Karpas-422 (cell line): ENCODE measurements around the gene PXDN. TPM values are rescaled to one million over a fixed set of nuclear protein-coding genes. Genes with fewer than 3 reads are reported as not detected.

Experiments
- DNase-seq: peaks from one replicate; pipeline ENCODE4 v3.0.0-alpha.2; 2015
- H2AFZ ChIP-seq: fragments of 200-600 bp; sonication (generic); 2 replicates; pipeline ENCODE4 v1.6.1; 2014; ENCODE audit warnings: antibody characterized with exemption, low read length, mixed read lengths
- H3K27ac ChIP-seq: fragments of 200-600 bp; sonication (generic); 2 replicates; pipeline ENCODE4 v1.5.1; 2014; ENCODE audit warnings: mild to moderate bottlenecking, low read length, moderate library complexity
- H3K27me3 ChIP-seq: fragments of 200-600 bp; sonication (generic); 2 replicates; pipeline ENCODE4 v1.6.1; 2014; ENCODE audit warnings: low read length, mixed read lengths
- H3K36me3 ChIP-seq: fragments of 200-600 bp; sonication (generic); 2 replicates; pipeline ENCODE4 v1.6.1; 2014; ENCODE audit warnings: low read length, mixed read lengths; ENCODE audit not compliant: insufficient read depth
- H3K4me1 ChIP-seq: fragments of 200-600 bp; sonication (generic); 2 replicates; pipeline ENCODE4 v1.6.1; 2014; ENCODE audit warnings: mild to moderate bottlenecking, low read length, mixed read lengths
- H3K4me2 ChIP-seq: fragments of 200-600 bp; sonication (generic); 2 replicates; pipeline ENCODE4 v1.6.1; 2014; ENCODE audit warnings: low read length, low read depth, mild to moderate bottlenecking; ENCODE audit not compliant: poor library complexity, severe bottlenecking
- H3K4me3 ChIP-seq: fragments of 200-600 bp; sonication (generic); 2 replicates; pipeline ENCODE4 v1.5.1; 2014; ENCODE audit warnings: mild to moderate bottlenecking, antibody characterized with exemption, low read length, mixed read lengths
- H3K79me2 ChIP-seq: fragments of 200-600 bp; sonication (generic); 2 replicates; pipeline ENCODE4 v1.6.1; 2014; ENCODE audit warnings: mild to moderate bottlenecking, low read length, mixed read lengths
- H3K9ac ChIP-seq: fragments of 200-600 bp; sonication (generic); 2 replicates; pipeline ENCODE4 v1.6.0; 2014; ENCODE audit warnings: low read length
- H3K9me2 ChIP-seq: fragments of 200-600 bp; sonication (generic), shearing (Covaris generic); replicated peaks from 2 replicates; pipeline ENCODE4 v1.6.0; 2014; ENCODE audit warnings: mild to moderate bottlenecking, low read length, moderate library complexity; ENCODE audit not compliant: insufficient read depth
- H3K9me3 ChIP-seq: fragments of 300-700, 200-600 bp; sonication (generic); 2 replicates; pipeline ENCODE4 v1.6.1; 2014; ENCODE audit warnings: low read length, mixed read lengths
- H4K20me1 ChIP-seq: fragments of 200-600 bp; sonication (generic); 2 replicates; pipeline ENCODE4 v1.6.1; 2014; ENCODE audit warnings: mild to moderate bottlenecking, antibody characterized with exemption, low read length, low read depth; ENCODE audit not compliant: insufficient read depth
- total RNA-seq: library from RNA; depleted of rRNA; stranded (reverse); fragments of >200 nt; shearing (Covaris generic); gene quantifications from 2 replicates; pipeline ENCODE4 v1.2.3, GENCODE V29; 2014; ENCODE audit warnings: low replicate concordance

PXDN gene
- total RNA-seq, 1 experiment from 2014 or later: not detected

DNA sequence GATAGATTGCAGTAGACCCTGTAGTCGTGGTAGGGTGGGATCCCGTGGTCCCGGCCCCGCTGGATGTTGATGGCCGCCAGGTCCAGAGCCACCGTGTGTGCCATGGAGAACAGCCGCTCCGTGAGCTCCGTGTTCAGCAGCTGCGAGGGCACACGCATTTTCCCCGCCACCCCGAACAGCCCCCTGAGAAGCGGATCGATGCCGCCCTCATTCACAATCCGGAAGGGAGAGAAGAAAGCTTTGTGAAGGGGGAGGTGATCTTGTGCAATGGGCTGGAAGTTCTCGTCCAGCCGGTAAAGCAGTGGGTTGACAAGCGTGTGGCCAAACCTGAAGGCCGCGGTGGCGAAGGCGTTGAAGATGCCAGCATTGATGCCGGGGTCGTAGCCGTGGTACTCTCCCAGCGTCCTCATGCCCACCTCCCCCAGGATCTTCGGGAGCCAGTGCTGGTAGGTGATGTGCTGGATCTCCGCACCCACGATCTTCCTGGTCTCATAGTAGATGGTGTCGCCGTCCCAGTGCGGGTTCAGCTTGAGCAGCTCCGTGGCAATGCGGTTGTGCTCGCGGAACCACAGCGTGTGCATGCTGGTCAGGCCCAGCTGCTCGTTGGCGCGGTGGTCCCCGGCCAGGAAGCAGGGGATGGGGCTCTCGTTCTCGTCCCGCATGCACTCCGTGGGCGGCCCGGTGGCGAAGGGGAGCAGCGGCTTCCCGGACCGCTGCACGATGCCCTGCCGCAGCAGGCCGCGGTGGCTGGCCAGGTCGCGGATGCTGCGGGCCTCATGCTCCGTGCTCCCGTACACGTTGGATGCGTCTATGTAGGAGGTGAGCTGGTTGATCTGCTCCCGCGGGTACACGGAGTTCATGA is 95.8 kb downstream of the PXDN start:
- H3K27ac ChIP-seq: no peak overlapping the region
- H3K9me2 ChIP-seq: no peaks in the 10 kb centered on the region
- H3K79me2 ChIP-seq: no peaks in the 10 kb centered on the region
- H3K9me3 ChIP-seq: no peaks in the 10 kb centered on the region
- H3K36me3 ChIP-seq: no peaks in the 10 kb centered on the region
- no peak overlapping the region for H3K4me2 ChIP-seq
- H4K20me1 ChIP-seq: no peaks in the 10 kb centered on the region
- no peak overlapping the region for H3K4me3 ChIP-seq
- no peaks in the 10 kb centered on the region for H3K4me1 ChIP-seq
- no peaks in the 10 kb centered on the region for H3K27me3 ChIP-seq
- no peak overlapping the region for H3K9ac ChIP-seq
- no peak for DNase-seq
- no peak overlapping the region for H2AFZ ChIP-seq

DNA sequence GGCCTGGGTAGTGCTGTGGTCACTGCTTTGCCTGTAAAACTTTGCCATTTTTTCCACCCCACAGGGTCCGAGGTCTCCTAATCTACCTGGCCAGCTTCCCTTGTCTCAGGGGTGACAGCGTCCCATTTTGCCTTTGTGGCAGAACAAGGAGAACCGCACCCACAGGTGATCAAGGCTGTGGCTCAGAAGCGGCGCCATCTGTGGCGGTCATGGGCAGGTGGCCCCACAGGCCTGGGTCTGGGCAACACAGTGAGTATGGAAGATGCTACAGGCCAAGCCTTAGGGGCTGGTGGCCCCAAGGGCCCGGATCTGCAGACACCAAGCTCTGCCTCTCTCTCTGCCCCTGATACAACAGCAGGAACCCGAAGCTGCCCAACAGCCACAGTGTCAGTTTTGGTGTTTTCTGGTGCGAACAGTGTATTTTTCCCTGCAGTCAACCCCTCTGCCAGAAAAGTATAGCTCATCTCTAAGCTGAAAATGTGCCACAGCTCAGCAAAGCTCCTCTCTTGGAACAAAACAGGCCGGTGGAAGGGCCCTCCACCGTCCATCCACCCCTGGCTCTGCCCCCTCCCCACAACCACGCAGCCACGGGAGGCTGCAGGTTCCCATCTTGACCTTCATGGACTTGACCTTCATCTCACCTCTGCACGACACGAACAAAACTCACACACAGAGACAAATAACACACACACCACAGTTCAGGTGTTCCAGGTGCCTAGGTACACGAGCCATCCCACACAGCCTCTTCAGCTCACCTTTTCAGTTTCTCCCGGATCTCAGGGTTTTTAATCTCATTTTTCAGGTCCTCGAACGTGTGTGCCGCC is 96.7 kb downstream of the PXDN start:
- Histone ChIP-seq H3K9me2 (no peaks in the 10 kb centered on the region), H3K4me3 (no peak overlapping the region)

DNA sequence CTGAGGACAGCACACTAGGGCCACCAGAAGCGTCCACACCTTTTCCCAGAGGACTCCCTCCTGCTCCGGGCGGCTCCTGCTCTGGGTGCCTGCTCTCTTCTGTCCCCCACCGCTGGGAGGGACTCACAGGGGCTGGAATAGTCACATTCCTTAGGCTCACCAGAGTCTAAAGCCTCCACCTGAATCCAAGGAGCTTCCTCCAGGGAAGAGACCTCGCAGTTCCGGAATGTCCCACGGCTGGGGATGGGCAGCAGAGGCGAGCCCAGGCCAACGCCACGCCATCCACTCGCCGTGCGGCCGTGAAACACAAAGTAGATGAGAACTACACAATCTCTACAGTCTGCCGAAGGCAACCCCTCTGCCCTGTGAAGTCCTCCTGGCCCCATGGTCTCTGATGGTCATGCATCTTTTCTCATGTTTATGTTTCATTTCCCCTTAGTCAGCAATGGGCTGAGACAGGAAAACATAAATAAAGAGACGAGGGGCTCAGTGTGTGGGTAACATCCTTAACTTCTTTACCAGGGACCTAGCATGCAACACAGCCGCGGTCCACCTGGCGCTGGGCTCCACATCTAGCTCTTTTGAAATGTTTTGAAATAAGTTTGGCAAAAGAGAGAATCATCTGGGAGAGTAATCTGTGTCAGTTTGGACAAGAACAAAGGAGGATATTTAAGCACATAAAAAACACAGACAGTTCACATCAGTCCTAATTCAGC is 98.4 kb downstream of the PXDN start:
- Histone ChIP-seq H4K20me1 (no peaks in the 10 kb centered on the region), H3K9ac (no peak overlapping the region), H3K36me3 (no peaks in the 10 kb centered on the region), H3K27ac (no peak overlapping the region), H3K4me1 (no peaks in the 10 kb centered on the region), H3K9me3 (no peaks in the 10 kb centered on the region), H3K4me2 (no peak overlapping the region), H2AFZ (no peak overlapping the region), H3K79me2 (no peaks in the 10 kb centered on the region), H3K4me3 (no peak overlapping the region), H3K27me3 (no peaks in the 10 kb centered on the region), H3K9me2 (no peaks in the 10 kb centered on the region)
- no peak for DNase-seq

More for the DNA sequence above, 96.7 kb downstream of the PXDN start:
- Histone ChIP-seq H3K36me3 (no peaks in the 10 kb centered on the region), H3K9ac (no peak overlapping the region), H2AFZ (no peak overlapping the region), H3K4me1 (no peaks in the 10 kb centered on the region), H3K79me2 (no peaks in the 10 kb centered on the region), H3K27ac (no peak overlapping the region), H3K9me3 (no peaks in the 10 kb centered on the region), H4K20me1 (no peaks in the 10 kb centered on the region), H3K27me3 (no peaks in the 10 kb centered on the region), H3K4me2 (no peak overlapping the region)
- no peak for DNase-seq

DNA sequence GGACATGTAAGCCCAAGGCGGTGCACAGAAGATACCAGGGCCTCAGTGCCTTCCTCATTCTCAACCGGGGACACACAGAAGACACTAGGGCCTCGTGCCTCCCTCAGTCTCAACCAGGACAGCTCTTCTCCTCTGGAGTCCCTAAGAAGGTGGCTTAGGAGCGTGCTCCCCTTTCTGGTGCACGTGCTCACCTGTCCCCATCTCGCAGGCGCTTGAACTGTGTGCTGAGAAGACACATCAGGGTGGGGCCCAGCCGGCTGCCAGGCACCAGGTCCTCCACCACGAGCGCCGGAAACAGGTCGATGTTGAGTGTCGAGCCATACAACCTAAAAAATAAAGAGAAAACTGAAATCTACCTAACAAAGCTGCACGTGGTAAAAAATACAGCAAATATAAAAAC is 99.9 kb downstream of the PXDN start:
- H4K20me1 ChIP-seq: no peaks in the 10 kb centered on the region
- no peaks in the 10 kb centered on the region for H3K27me3 ChIP-seq
- no peaks in the 10 kb centered on the region for H3K9me3 ChIP-seq
- H3K36me3 ChIP-seq: no peaks in the 10 kb centered on the region
- no peaks in the 10 kb centered on the region for H3K79me2 ChIP-seq
- H3K4me2 ChIP-seq: no peak overlapping the region
- no peak overlapping the region for H3K4me3 ChIP-seq
- no peaks in the 10 kb centered on the region for H3K9me2 ChIP-seq
- H2AFZ ChIP-seq: no peak overlapping the region
- H3K4me1 ChIP-seq: no peaks in the 10 kb centered on the region
- H3K9ac ChIP-seq: no peak overlapping the region
- H3K27ac ChIP-seq: no peak overlapping the region
- DNase-seq: no peak

DNA sequence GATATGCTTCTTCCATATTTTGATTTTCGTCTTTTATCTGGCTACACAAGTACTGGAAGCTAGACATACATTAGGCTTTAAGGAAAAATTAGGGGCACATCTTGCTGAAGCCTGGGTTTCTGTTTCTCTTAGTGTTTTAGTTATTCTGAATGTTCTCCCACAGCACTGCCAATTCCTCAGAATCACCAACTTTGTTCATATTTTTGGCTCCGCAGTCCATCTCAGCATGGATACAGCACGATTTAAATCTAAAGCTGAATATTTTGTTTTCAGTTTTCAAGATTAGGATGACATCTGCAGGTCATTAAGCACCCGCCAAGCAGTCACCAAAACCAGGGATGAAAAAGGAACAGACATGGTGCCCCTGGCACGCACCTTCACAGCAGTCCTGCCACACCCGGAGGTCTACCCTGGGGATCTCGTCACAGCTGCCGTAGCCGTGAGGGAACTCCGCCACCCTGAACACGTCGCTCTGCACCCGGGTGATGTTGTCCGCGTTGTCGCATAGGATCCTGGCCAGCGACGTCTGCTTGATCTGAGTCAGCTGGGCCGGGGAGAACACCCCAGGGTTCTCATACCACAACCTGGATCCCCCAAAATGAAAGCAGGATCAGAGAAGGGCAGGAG is 101.2 kb downstream of the PXDN start:
- Histone ChIP-seq H3K9me2 (no peaks in the 10 kb centered on the region), H3K4me1 (no peaks in the 10 kb centered on the region), H3K4me3 (no peak overlapping the region), H3K36me3 (no peaks in the 10 kb centered on the region), H3K4me2 (no peak overlapping the region), H4K20me1 (no peaks in the 10 kb centered on the region), H3K27me3 (no peaks in the 10 kb centered on the region), H2AFZ (no peak overlapping the region), H3K9ac (no peak overlapping the region), H3K27ac (no peak overlapping the region), H3K9me3 (no peaks in the 10 kb centered on the region), H3K79me2 (no peaks in the 10 kb centered on the region)
- DNase-seq: no peak

DNA sequence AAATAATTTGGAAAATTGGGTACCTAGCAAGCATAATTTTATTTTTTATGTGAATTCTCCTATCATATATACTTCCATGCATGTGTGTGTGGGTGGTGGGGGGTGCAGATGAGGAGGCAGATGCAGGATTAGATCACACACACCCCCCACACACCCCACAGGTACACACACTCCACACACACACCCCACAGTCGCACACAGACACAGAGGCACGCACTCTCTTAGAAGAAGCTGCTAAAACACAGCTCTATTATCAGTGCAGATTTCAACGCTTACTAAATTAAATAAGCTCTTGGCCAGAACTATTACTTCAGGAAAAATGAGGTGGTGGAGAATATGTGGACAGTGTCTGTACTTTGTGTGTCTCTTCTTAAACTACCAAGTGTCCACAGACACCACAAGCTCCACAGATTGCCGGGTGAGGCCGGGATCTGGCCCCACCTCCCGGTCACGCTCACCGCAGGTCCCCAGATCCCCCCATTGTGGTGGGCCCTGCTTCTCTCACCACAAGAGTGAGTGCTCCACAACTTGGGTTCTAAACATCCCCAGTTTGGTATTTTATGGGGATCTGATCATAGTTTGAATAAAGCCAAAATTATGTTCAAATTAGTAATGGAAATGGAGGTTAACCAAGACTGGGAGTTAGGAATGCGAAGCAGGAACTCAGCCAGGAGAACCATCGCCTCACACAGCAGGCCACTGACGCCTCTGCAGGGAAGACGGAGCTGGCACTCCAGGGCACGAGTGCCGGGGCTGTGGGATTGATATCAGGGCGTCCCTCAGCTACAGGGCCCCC is 102.1 kb downstream of the PXDN start:
- DNase-seq: no peak
- H3K79me2 ChIP-seq: no peaks in the 10 kb centered on the region
- H2AFZ ChIP-seq: no peak overlapping the region
- no peaks in the 10 kb centered on the region for H3K36me3 ChIP-seq
- H3K27ac ChIP-seq: no peak overlapping the region
- H4K20me1 ChIP-seq: no peaks in the 10 kb centered on the region
- H3K27me3 ChIP-seq: no peaks in the 10 kb centered on the region
- no peaks in the 10 kb centered on the region for H3K4me1 ChIP-seq
- H3K4me3 ChIP-seq: no peak overlapping the region
- no peaks in the 10 kb centered on the region for H3K9me3 ChIP-seq
- H3K4me2 ChIP-seq: no peak overlapping the region
- no peak overlapping the region for H3K9ac ChIP-seq
- H3K9me2 ChIP-seq: no peaks in the 10 kb centered on the region

DNA sequence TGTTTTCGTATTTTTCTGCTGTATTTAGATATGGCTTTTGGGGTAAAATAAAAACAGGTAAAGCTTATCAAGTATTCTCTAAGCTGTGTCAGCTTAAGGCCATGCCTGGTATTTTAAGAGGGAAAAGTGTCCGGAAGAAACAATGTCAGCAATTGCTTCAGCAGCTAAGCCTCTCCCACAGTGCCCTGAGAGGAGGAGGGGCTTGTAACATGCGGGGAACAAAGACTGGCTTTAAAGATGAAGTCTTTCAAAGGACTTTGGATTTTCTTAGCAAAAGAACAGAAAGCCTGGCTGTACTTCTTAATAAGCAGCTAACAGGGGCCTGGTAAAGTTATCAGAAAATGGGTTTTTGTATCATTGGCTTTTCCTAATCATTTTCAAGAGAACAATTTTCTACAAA is 102.8 kb downstream of the PXDN start:
- Histone ChIP-seq H3K4me2 (no peak overlapping the region), H3K79me2 (no peaks in the 10 kb centered on the region), H3K9ac (no peak overlapping the region), H2AFZ (no peak overlapping the region), H3K9me3 (no peaks in the 10 kb centered on the region), H3K4me1 (no peaks in the 10 kb centered on the region), H3K9me2 (no peaks in the 10 kb centered on the region), H3K27me3 (no peaks in the 10 kb centered on the region), H4K20me1 (no peaks in the 10 kb centered on the region), H3K4me3 (no peak overlapping the region), H3K36me3 (no peaks in the 10 kb centered on the region), H3K27ac (no peak overlapping the region)
- no peak for DNase-seq
